OCI-LY3 (cell line): ENCODE data around the gene CTNNA3.

Source experiments
- H2AFZ ChIP-seq: fragments of 200-600, 300-600 bp; shearing (Covaris generic); 2 replicates; pipeline ENCODE4 v1.6.0; 2014; ENCODE audit warnings: antibody characterized with exemption, low read depth, low read length
- H3K27ac ChIP-seq: fragments of 200-600, 300-600 bp; sonication (generic); 2 replicates; pipeline ENCODE4 v1.5.1; 2014; ENCODE audit warnings: mild to moderate bottlenecking, low read length, moderate library complexity, mixed read lengths
- H3K27me3 ChIP-seq: fragments of 200-600, 300-600 bp; sonication (generic); 2 replicates; pipeline ENCODE4 v1.6.1; 2014; ENCODE audit warnings: low read depth, low read length, mixed read lengths
- H3K36me3 ChIP-seq: fragments of 200-600, 300-600 bp; sonication (generic); replicated peaks from 2 replicates; pipeline ENCODE3; 2014; ENCODE audit warnings: low read depth, low read length, mixed read lengths
- H3K4me1 ChIP-seq: fragments of 300-600, 200-600 bp; sonication (generic); 2 replicates; pipeline ENCODE4 v1.6.1; 2014; ENCODE audit warnings: low read length, mixed read lengths
- H3K4me2 ChIP-seq: fragments of 200-600, 300-600 bp; sonication (generic); 2 replicates; pipeline ENCODE4 v1.6.1; 2014; ENCODE audit warnings: low read length, mixed read lengths
- H3K4me3 ChIP-seq: fragments of 300-600, 200-600 bp; sonication (generic); 2 replicates; pipeline ENCODE4 v1.5.1; 2014; ENCODE audit warnings: antibody characterized with exemption, mild to moderate bottlenecking, low read length, moderate library complexity
- H3K79me2 ChIP-seq: fragments of 300-600, 200-600 bp; shearing (Covaris generic); 2 replicates; pipeline ENCODE4 v1.6.1; 2014; ENCODE audit warnings: mild to moderate bottlenecking, low read length, mixed read lengths
- H3K9ac ChIP-seq: fragments of 300-600, 200-600 bp; shearing (Covaris generic); 2 replicates; pipeline ENCODE4 v1.6.0; 2014; ENCODE audit warnings: mild to moderate bottlenecking, low read length, moderate library complexity
- H3K9me3 ChIP-seq: fragments of 200-600, 300-600 bp; shearing (Covaris generic); 2 replicates; pipeline ENCODE4 v1.6.1; 2014; ENCODE audit warnings: low read length, mixed read lengths; ENCODE audit not compliant: insufficient read depth
- H4K20me1 ChIP-seq: fragments of 200-600, 300-600 bp; sonication (generic); 2 replicates; pipeline ENCODE4 v1.6.1; 2016; ENCODE audit warnings: low read length, mixed read lengths; ENCODE audit not compliant: insufficient read depth
- CTCF ChIP-seq: fragments of 200-600, 300-600 bp; sonication (generic); IDR thresholded peaks from 2 replicates; pipeline ENCODE4 v1.5.1; 2014; ENCODE audit warnings: antibody characterized with exemption, low read length, low read depth
- EZH2phosphoT487 ChIP-seq: fragments of 200-600 bp; shearing (Covaris generic); IDR thresholded peaks from 2 replicates; pipeline ENCODE4 v1.6.1; 2018; ENCODE audit warnings: antibody characterized with exemption, mixed run types, low read depth

Gene CTNNA3

GRCh38 chr10:67487906-67488619, 207.9 kb downstream of the CTNNA3 start:
- no peaks in the 10 kb centered on the region for H4K20me1 ChIP-seq
- no peak overlapping the region for H3K4me3 ChIP-seq
- H3K27me3 ChIP-seq = no peaks in the 10 kb centered on the region

GRCh38 chr10:67487199-67487598, 208.8 kb downstream of the CTNNA3 start:
- H3K9ac ChIP-seq = no peak overlapping the region
- H3K27me3 ChIP-seq = no peaks in the 10 kb centered on the region
- no peaks in the 10 kb centered on the region for H4K20me1 ChIP-seq
- H3K79me2 ChIP-seq = no peaks in the 10 kb centered on the region
- H3K9me3 ChIP-seq = no peaks in the 10 kb centered on the region
- H2AFZ ChIP-seq = no peak overlapping the region
- no peaks in the 10 kb centered on the region for H3K36me3 ChIP-seq
- no peak overlapping the region for H3K4me2 ChIP-seq
- TF ChIP-seq EZH2phosphoT487 = no peak
- peaks cover 4% of the 10 kb centered on the region for H3K4me1 ChIP-seq
- H3K4me3 ChIP-seq = no peak overlapping the region
- H3K27ac ChIP-seq = no peak overlapping the region

More at GRCh38 chr10:67487906-67488619, 207.9 kb downstream of the CTNNA3 start:
- H3K27ac ChIP-seq = no peak overlapping the region
- TF ChIP-seq CTCF = no peak
- TF ChIP-seq EZH2phosphoT487 = no peak
- H3K9ac ChIP-seq = no peak overlapping the region
- no peaks in the 10 kb centered on the region for H3K36me3 ChIP-seq
- H2AFZ ChIP-seq = no peak overlapping the region
- peaks cover 11% of the 10 kb centered on the region for H3K4me1 ChIP-seq
- H3K9me3 ChIP-seq = no peaks in the 10 kb centered on the region
- no peak overlapping the region for H3K4me2 ChIP-seq
- no peaks in the 10 kb centered on the region for H3K79me2 ChIP-seq

GRCh38 chr10:67477868-67478267, 218.1 kb downstream of the CTNNA3 start:
- Histone ChIP-seq H3K9ac (no peak overlapping the region), H3K27me3 (no peaks in the 10 kb centered on the region), H3K4me3 (no peak overlapping the region), H3K4me1 (no peaks in the 10 kb centered on the region), H3K4me2 (no peak overlapping the region), H3K79me2 (no peaks in the 10 kb centered on the region), H3K9me3 (no peaks in the 10 kb centered on the region), H3K36me3 (no peaks in the 10 kb centered on the region), H3K27ac (no peak overlapping the region), H2AFZ (no peak overlapping the region), H4K20me1 (no peaks in the 10 kb centered on the region)
- TF ChIP-seq EZH2phosphoT487 (no peak), CTCF (no peak)

- no peaks in the 10 kb centered on the region for H3K9me3 ChIP-seq
- H3K4me3 ChIP-seq = no peak overlapping the region
- no peak overlapping the region for H3K9ac ChIP-seq
- no peaks in the 10 kb centered on the region for H4K20me1 ChIP-seq
- H3K4me1 ChIP-seq = peaks cover 6% of the 10 kb centered on the region
- H3K36me3 ChIP-seq = no peaks in the 10 kb centered on the region
- no peaks in the 10 kb centered on the region for H3K79me2 ChIP-seq
- H3K27ac ChIP-seq = no peak overlapping the region
- no peak overlapping the region for H2AFZ ChIP-seq
- no peak for TF ChIP-seq CTCF
- no peak for TF ChIP-seq EZH2phosphoT487
- H3K4me2 ChIP-seq = no peak overlapping the region
- no peaks in the 10 kb centered on the region for H3K27me3 ChIP-seq
Observed at GRCh38 chr10:67476201-67476600, 219.8 kb downstream of the CTNNA3 start.
